ENCODE results near the gene JAK1.

DNA sequence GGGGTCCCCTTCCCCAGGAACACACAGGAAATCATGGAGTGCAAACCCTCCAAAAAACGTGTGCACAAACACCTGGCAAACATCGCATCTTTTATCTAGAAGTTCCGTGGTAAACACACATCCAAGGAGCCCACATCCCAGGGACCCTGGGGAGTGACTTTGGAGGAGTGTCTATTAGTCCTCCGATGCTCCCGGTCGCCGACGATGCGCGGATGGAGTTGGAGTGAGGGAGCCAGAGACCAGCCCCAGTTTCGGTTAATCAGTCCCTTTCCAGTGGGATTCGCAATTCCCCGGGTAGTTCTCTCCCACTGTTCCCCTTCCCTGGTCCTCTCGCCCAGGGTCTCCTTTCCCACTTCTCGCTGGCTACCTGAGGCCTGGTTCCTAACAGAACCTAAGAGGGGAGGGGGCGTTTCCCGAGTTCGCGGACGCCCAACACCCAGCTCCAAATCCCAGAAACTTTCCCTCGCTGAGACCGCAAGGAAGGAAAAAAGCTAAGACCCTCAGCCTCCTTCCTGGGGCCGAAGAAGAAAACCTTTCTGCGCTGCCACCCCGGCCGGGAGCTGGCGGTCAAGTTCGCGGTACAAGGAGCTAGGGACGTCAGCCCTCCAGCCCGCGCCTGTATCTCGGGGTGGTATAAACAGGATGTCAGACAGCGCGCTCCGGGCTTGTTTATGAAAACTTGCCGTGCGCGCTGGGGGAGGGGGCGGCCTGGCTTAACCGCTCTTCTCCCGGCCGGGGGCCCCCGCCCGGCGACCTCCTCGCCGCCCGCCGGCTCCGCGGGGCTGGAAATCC is 787 bp downstream of the JAK1 start:
- TF ChIP-seq CTCF (IDR thresholded peaks at IDR 0.05; ENCODE audit: poor library complexity, severe bottlenecking), result no peak
- TF ChIP-seq POLR2AphosphoS5 (IDR thresholded peaks at IDR 0.05), result no peak
- TF ChIP-seq TAF1 (IDR thresholded peaks at IDR 0.05; ENCODE audit: low read depth), result no peak
- peak; percentile 16 for TF ChIP-seq RAD21 (conservative IDR thresholded peaks at IDR 0.05)
- no peak for TF ChIP-seq MXI1 (conservative IDR thresholded peaks at IDR 0.05; ENCODE audit: poor library complexity, severe bottlenecking)
- TF ChIP-seq EZH2 (IDR thresholded peaks at IDR 0.05; ENCODE audit: borderline replicate concordance, insufficient read depth, low read length, poor library complexity, severe bottlenecking), result no peak
- TF ChIP-seq EP300 (conservative IDR thresholded peaks at IDR 0.05; ENCODE audit: poor library complexity, severe bottlenecking), result no peak
- TF ChIP-seq, protein P1, sequence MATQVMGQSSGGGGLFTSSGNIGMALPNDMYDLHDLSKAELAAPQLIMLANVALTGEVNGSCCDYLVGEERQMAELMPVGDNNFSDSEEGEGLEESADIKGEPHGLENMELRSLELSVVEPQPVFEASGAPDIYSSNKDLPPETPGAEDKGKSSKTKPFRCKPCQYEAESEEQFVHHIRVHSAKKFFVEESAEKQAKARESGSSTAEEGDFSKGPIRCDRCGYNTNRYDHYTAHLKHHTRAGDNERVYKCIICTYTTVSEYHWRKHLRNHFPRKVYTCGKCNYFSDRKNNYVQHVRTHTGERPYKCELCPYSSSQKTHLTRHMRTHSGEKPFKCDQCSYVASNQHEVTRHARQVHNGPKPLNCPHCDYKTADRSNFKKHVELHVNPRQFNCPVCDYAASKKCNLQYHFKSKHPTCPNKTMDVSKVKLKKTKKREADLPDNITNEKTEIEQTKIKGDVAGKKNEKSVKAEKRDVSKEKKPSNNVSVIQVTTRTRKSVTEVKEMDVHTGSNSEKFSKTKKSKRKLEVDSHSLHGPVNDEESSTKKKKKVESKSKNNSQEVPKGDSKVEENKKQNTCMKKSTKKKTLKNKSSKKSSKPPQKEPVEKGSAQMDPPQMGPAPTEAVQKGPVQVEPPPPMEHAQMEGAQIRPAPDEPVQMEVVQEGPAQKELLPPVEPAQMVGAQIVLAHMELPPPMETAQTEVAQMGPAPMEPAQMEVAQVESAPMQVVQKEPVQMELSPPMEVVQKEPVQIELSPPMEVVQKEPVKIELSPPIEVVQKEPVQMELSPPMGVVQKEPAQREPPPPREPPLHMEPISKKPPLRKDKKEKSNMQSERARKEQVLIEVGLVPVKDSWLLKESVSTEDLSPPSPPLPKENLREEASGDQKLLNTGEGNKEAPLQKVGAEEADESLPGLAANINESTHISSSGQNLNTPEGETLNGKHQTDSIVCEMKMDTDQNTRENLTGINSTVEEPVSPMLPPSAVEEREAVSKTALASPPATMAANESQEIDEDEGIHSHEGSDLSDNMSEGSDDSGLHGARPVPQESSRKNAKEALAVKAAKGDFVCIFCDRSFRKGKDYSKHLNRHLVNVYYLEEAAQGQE (IDR thresholded peaks at IDR 0.05; ENCODE audit: borderline replicate concordance), result no peak
- TF ChIP-seq SMC3 (conservative IDR thresholded peaks at IDR 0.05; ENCODE audit: poor library complexity), result no peak
